Retinal pigment epithelial cell (primary cell): ENCODE data around the gene PTPRH.
A peak's percentile ranks its signal among the peaks of the same experiment; 100 is the strongest.

ENCODE experiments used
- DNase-seq: peaks from one replicate; pipeline ENCODE4 v3.0.0-alpha.2; 2010; ENCODE audit warnings: low read depth
- H3K4me3 ChIP-seq: 2 replicates; pipeline ENCODE4 v1.5.1; 2011; ENCODE audit warnings: mild to moderate bottlenecking, low read length, control low read depth, moderate library complexity
- TF ChIP-seq, protein P1 (sequence below): conservative IDR thresholded peaks from 2 replicates; pipeline ENCODE4 v1.5.1; 2011; ENCODE audit warnings: low read depth, low read length, control low read depth, inconsistent platforms

The PTPRH gene

GRCh38 chr19:55208880-55209692 is at the start of gene PTPRH:
Gene PTPRH, minus strand, starts transcription at chr19:55209501. Its CDS starts 68 bp downstream, at chr19:55209433.
- DNase-seq = no peak
- TF ChIP-seq, protein P1, sequence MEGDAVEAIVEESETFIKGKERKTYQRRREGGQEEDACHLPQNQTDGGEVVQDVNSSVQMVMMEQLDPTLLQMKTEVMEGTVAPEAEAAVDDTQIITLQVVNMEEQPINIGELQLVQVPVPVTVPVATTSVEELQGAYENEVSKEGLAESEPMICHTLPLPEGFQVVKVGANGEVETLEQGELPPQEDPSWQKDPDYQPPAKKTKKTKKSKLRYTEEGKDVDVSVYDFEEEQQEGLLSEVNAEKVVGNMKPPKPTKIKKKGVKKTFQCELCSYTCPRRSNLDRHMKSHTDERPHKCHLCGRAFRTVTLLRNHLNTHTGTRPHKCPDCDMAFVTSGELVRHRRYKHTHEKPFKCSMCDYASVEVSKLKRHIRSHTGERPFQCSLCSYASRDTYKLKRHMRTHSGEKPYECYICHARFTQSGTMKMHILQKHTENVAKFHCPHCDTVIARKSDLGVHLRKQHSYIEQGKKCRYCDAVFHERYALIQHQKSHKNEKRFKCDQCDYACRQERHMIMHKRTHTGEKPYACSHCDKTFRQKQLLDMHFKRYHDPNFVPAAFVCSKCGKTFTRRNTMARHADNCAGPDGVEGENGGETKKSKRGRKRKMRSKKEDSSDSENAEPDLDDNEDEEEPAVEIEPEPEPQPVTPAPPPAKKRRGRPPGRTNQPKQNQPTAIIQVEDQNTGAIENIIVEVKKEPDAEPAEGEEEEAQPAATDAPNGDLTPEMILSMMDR = no peak
- H3K4me3 ChIP-seq = no peak within 1 kb of the TSS

DNA sequence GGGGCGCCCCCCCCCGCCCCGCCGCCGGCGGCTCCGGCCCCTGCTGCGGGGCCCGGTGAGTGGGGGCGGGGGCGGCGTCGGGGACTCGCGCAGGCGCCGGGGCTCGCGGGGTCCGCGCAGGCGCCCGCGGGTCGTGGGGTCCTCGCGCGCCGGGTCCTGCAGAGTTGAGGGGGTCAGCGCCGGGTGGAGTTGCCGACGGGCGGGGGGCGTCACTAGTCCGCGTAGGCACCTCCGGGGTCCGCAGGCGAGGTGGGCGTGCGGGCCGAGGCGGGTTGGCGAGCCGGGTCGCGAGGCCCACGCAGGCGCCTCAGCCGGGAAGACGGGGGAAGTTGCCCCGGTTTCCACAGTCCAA is 49.2 kb upstream of the PTPRH start:
- no peak for DNase-seq
- TF ChIP-seq, protein P1 = no peak

DNA sequence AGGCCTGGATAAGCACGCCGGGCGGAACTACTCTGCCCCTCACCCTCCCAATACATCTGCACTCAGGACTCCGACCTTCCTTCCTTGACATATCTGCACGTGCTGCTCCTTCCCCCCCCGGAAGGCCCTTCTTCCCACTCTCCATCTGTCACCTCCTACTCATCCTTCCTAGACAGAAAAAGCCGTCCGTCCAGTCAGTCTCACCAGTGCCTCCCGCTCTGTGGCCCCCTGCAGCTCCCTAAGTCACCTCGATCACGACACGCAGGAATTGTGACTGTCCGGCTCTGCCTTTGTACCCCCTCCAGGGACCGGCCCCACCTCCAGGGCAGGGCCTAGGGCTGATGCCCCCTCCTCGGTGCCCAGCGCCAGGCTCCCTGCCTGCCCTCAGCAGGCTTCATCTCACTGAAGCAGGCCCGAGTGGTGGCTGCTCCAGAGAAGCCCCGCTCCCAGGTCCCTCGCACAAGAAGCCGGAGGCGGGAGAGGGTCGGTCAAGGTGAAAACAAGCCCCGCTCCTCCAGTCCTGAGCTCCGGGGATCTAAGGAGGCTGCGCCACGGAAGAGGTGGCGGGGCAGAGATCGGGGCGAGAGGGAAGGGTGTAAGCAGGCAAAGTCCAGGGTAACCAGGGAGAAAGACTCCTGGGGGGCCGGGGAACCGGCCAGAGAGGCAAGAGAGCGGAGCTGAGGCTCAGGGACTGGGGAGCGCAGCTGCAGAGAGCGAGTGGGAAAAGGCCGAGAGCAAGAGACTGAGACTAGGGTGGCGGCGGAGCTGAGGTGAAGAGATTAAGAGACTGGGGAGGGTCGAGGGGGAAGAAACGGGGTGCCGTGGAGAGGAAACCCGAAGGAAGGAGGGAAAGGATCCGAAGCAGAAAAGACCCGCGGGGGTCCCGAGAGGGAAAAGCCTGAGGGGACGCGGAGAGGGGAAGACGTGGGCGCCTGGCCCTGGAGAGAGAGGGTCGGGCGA is 48.4 kb upstream of the PTPRH start:
- peak overlapping the region; percentile 85 for H3K4me3 ChIP-seq
- TF ChIP-seq, protein P1 = no peak
- no peak for DNase-seq

More for the DNA sequence above, 49.2 kb upstream of the PTPRH start:
- peak overlapping the region; percentile 85 for H3K4me3 ChIP-seq

DNA sequence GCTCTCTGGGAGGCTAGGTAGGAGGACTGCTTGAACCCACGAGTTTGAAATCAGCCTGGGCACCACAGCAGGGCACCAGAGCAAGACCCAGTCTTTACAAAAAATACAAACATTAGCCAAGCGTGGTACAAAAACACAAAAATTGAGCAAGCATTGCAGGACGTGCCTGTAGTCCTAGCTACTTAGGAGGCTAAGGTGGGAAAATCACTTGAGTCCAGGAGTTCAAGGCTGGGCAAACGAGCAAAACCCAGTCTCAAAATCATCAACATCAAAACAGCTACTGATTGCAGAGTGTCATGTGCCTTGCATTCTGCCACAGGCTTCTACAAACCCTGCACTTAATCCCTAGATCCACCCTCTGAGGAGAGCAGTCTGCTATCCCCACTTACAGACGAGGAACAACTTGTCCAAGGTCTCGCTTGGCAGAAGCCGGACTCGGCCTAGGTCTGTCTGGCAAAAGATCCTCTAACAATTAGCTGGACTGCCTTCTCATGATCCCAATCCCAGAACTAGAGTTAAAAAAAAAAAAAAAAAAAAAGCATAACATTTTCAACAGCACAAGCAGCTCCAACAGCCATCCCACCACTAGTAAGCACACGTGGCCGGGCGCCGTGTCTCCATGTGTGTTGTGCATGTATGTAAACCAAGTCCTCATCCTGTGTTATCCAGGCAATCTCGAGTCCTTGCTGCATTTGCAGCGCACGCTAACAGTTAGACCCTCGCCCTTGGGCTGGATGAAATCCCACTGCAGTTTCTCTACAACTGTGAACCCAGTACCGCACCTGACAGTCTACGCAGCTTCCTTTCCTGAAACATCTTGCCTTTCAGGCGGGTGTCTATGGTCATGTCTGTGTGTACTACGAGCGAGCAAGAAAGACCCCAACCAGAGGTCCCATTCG is 47.5 kb upstream of the PTPRH start:
- H3K4me3 ChIP-seq = peak overlapping the region; percentile 85
- DNase-seq = no peak
- TF ChIP-seq, protein P1 = no peak

DNA sequence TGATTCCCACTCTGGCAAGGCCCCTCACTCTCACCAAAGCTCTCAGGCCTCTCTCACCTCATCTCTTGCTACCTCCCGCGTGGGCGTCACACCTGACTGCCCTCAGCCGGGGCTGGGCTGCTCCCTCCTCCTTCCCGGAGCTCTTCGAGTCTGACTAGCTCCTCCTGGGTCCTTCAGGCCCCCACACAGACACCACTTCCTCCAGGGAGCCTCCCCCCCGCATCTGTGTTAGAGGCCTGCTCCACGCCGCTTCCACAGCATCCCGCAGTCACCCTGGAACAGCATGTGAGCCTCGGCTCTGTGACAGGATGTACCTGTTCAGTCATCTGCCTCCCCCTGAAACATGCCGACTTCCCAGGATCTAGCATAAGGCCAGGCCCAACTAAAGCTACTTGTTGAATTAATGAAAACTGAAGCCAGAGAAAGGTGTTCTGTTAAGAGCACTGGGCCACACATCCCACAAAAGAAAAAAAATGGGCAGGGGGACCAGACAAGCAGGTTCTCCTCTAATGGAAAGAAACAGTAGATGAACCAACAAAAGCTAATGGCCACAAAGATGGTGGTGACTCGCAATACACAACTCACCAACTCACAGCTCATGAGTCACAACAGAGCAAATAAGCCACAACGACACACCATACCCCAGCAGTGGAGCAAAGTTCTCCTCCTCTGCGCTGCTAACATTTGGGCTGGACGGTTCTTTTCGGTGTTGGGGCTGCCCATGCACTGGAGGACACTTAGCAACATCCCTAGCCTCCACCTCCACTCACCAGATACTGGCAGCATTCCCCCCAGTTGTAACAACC is 46.5 kb upstream of the PTPRH start:
- H3K4me3 ChIP-seq = no peak overlapping the region
- DNase-seq = no peak
- TF ChIP-seq, protein P1 = no peak

DNA sequence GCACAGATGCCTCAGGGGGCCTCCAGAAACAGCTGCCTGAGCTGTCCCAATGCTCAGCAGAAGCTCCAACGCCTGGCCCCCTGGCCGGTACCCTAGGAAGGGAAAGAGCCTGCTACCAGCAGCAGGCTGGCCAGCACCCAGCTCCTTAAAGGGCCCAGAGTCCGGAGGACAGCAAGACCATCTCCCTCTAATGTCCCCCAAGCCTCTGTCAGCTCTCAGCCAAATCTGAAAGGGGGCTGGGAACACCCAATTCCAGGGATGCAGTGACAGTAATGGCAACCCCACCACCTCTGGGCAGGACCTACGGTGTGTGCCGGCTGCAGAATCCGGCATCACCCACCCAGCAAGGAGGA is 45.3 kb upstream of the PTPRH start:
- TF ChIP-seq, protein P1 = no peak
- H3K4me3 ChIP-seq = no peak overlapping the region
- DNase-seq = no peak
